ENCODE data around the gene SYT13. TPM values are rescaled to one million over a fixed set of nuclear protein-coding genes. Genes with fewer than 3 reads are reported as not detected.

Gene SYT13
- not detected in 2 replicates for total RNA-seq

GRCh38 chr11:45285930-45286632, at the start of gene SYT13:
TSS of gene SYT13 (minus strand) at chr11:45286341. CDS start at chr11:45286207, 134 bp downstream.

Other genes with a start within 250 kb of the SYT13 start
- 2.5 and 3.7 TPM in 2 replicates for gene PRDM11, start 139.7 kb downstream of the SYT13 start, total RNA-seq

Data from subcutaneous preadipocyte (primary cell).